CD4-positive, alpha-beta T cell treated with Interleukin-21 for 1 hour (primary cell): Measurements from ENCODE around the gene SRPK2.
A peak's percentile ranks its signal among the peaks of the same experiment; 100 is the strongest.
"Not testable (repeated sequence)": the region's sequence is repeated elsewhere in the genome, so short reads cannot be mapped to it uniquely, and the experiment has no call there.

ENCODE experiments used
- DNase-seq: peaks from one replicate; pipeline ENCODE4 v3.0.0-alpha.2; 2020

Gene SRPK2

GRCh38 chr7:105388356-105389087 lies at the start of gene SRPK2:
SRPK2 (minus strand) TSS chr7:105388921.
- peak; percentile 81 for DNase-seq

GRCh38 chr7:105438254-105438653 lies 49.5 kb upstream of the SRPK2 start:
- no peak for DNase-seq

GRCh38 chr7:105437356-105437755 lies 48.6 kb upstream of the SRPK2 start:
- not testable (repeated sequence) for DNase-seq

- DNase-seq, result peak; percentile 69
Measured at GRCh38 chr7:105429746-105430612, 41.3 kb upstream of the SRPK2 start.

GRCh38 chr7:105426606-105427146 lies 38.0 kb upstream of the SRPK2 start:
- DNase-seq, result no peak

- no peak for DNase-seq
Measured at GRCh38 chr7:105423987-105424386, 35.3 kb upstream of the SRPK2 start.

GRCh38 chr7:105413887-105414437 lies 25.2 kb upstream of the SRPK2 start:
- no peak for DNase-seq

GRCh38 chr7:105410774-105411173 lies 22.1 kb upstream of the SRPK2 start:
- DNase-seq, result not testable (repeated sequence)

- not testable (repeated sequence) for DNase-seq
Measured at GRCh38 chr7:105409775-105410174, 21.1 kb upstream of the SRPK2 start.

GRCh38 chr7:105408791-105409410 lies 20.2 kb upstream of the SRPK2 start:
- no peak for DNase-seq

- DNase-seq, result no peak
Measured at GRCh38 chr7:105403128-105403527, 14.4 kb upstream of the SRPK2 start.

- DNase-seq, result no peak
Measured at GRCh38 chr7:105402221-105403095, 13.7 kb upstream of the SRPK2 start.

- no peak for DNase-seq
Measured at GRCh38 chr7:105399043-105399725, 10.5 kb upstream of the SRPK2 start.

- DNase-seq, result no peak
Measured at GRCh38 chr7:105396566-105396965, 7.8 kb upstream of the SRPK2 start.

- no peak for DNase-seq
Measured at GRCh38 chr7:105391429-105391828, 2.7 kb upstream of the SRPK2 start.

GRCh38 chr7:105389889-105390288 lies 1.2 kb upstream of the SRPK2 start:
- DNase-seq, result no peak

- DNase-seq, result no peak
Measured at GRCh38 chr7:105389088-105389650, 448 bp upstream of the SRPK2 start.

- DNase-seq, result peak; percentile 55
Measured at GRCh38 chr7:105387508-105388355, 989 bp downstream of the SRPK2 start.

- DNase-seq, result no peak
Measured at GRCh38 chr7:105377903-105378302, 10.8 kb downstream of the SRPK2 start.
